ENCODE measurements around the gene CLDN16. TPM values are rescaled to one million over a fixed set of nuclear protein-coding genes. Genes with fewer than 3 reads are reported as not detected.

Gene CLDN16
- polyA plus RNA-seq, 1 donor from 2014 or later: not detected

- no peak for TF ChIP-seq MXI1 (conservative IDR thresholded peaks at IDR 0.05; ENCODE audit: poor library complexity, severe bottlenecking)
- no peak for TF ChIP-seq RAD21 (conservative IDR thresholded peaks at IDR 0.05)
- TF ChIP-seq EZH2 (IDR thresholded peaks at IDR 0.05; ENCODE audit: borderline replicate concordance, insufficient read depth, low read length, poor library complexity, severe bottlenecking): no peak
- TF ChIP-seq REST (IDR thresholded peaks at IDR 0.05; ENCODE audit: borderline replicate concordance): no peak
- TF ChIP-seq TAF1 (IDR thresholded peaks at IDR 0.05; ENCODE audit: low read depth): no peak
Observed at GRCh38 chr3:190435618-190436017, 47.7 kb downstream of the CLDN16 start.

GRCh38 chr3:190436331-190436730 is 48.4 kb downstream of the CLDN16 start:
- Histone ChIP-seq H3K9ac (ENCODE audit: low read length) (no peak overlapping the region), H3K27ac (ENCODE audit: low read length) (no peak overlapping the region), H3F3A (ENCODE audit: insufficient read depth, low read length, poor library complexity, severe bottlenecking) (no peaks in the 10 kb centered on the region), H3K4me2 (ENCODE audit: low read length) (no peak overlapping the region), H3K4me3 (ENCODE audit: low read length) (no peak overlapping the region), H4K20me1 (ENCODE audit: insufficient read depth) (no peaks in the 10 kb centered on the region), H2AFZ (ENCODE audit: low read depth, low read length) (no peak overlapping the region), H3K36me3 (ENCODE audit: insufficient read depth, low read length) (no peaks in the 10 kb centered on the region), H3K9me3 (ENCODE audit: low read length) (no peaks in the 10 kb centered on the region), H3K27me3 (ENCODE audit: insufficient read depth, low read depth, low read length) (no peaks in the 10 kb centered on the region), H3K79me2 (replicated peaks; ENCODE audit: insufficient read depth, low read length) (no peaks in the 10 kb centered on the region), H3K9me2 (ENCODE audit: insufficient read depth, low read length) (no peaks in the 10 kb centered on the region)
- TF ChIP-seq POLR2AphosphoS5 (IDR thresholded peaks at IDR 0.05) (no peak), EZH2 (IDR thresholded peaks at IDR 0.05; ENCODE audit: borderline replicate concordance, insufficient read depth, low read length, poor library complexity, severe bottlenecking) (no peak), REST (IDR thresholded peaks at IDR 0.05; ENCODE audit: borderline replicate concordance) (no peak), RAD21 (conservative IDR thresholded peaks at IDR 0.05) (no peak), CTCF (IDR thresholded peaks at IDR 0.05; ENCODE audit: poor library complexity, severe bottlenecking) (no peak), TAF1 (IDR thresholded peaks at IDR 0.05; ENCODE audit: low read depth) (no peak)

More at GRCh38 chr3:190435618-190436017, 47.7 kb downstream of the CLDN16 start:
- H3K9ac ChIP-seq (ENCODE audit: low read length): no peak overlapping the region
- H3K9me3 ChIP-seq (ENCODE audit: low read length): no peaks in the 10 kb centered on the region
- no peaks in the 10 kb centered on the region for H4K20me1 ChIP-seq (ENCODE audit: insufficient read depth)
- no peaks in the 10 kb centered on the region for H3K27me3 ChIP-seq (ENCODE audit: insufficient read depth, low read depth, low read length)
- H3K36me3 ChIP-seq (ENCODE audit: insufficient read depth, low read length): no peaks in the 10 kb centered on the region
- no peaks in the 10 kb centered on the region for H3K9me2 ChIP-seq (ENCODE audit: insufficient read depth, low read length)
- H3K4me3 ChIP-seq (ENCODE audit: low read length): no peak overlapping the region
- no peak overlapping the region for H3K27ac ChIP-seq (ENCODE audit: low read length)
- H3F3A ChIP-seq (ENCODE audit: insufficient read depth, low read length, poor library complexity, severe bottlenecking): no peaks in the 10 kb centered on the region
- H3K79me2 ChIP-seq (replicated peaks; ENCODE audit: insufficient read depth, low read length): no peaks in the 10 kb centered on the region
- no peak overlapping the region for H3K4me2 ChIP-seq (ENCODE audit: low read length)
- no peak overlapping the region for H2AFZ ChIP-seq (ENCODE audit: low read depth, low read length)

Measured in neural cell (in vitro differentiated cells).